Right ventricle myocardium inferior (tissue), 1 donor: ENCODE data around the gene IQCF2. TPM values are rescaled to one million over a fixed set of nuclear protein-coding genes. Genes with fewer than 3 reads are reported as not detected.
"Not testable (repeated sequence)": the region's sequence is repeated elsewhere in the genome, so short reads cannot be mapped to it uniquely, and the experiment has no call there.

Experiments
- ATAC-seq: fragments of 200-7000 bp; cut with Tn5 transposase; one replicate; pipeline ENCODE4 v1.9.1; 2020; ENCODE audit warnings: mild to moderate bottlenecking, moderate library complexity
- DNase-seq: peaks from one replicate; pipeline ENCODE4 v3.0.0; 2021; ENCODE audit errors: missing footprints
- intact Hi-C: fragments of 100-400 bp; cut with DNase I; formaldehyde crosslinking; loops from one replicate; pipeline ENCODE4 v1.11.0; 2022
- long read RNA-seq: library from polyadenylated mRNA; unstranded; transcript quantifications from one replicate; pipeline ENCODE4 v2.0.0, GENCODE V29; 2021
- total RNA-seq: library from RNA; stranded (reverse); fragmentation: NEBNext Ultra II Directional; extraction: Animal tissue kit (Norgen Biotek cat#: 25700); gene quantifications from one replicate; pipeline ENCODE4 v1.2.1, GENCODE V29; 2021
- donor health status: DM: no; HTN: yes; CAD: no; lungs with severe emphysema.

Gene IQCF2
- total RNA-seq = not detected
- long read RNA-seq = 0 reads

DNA sequence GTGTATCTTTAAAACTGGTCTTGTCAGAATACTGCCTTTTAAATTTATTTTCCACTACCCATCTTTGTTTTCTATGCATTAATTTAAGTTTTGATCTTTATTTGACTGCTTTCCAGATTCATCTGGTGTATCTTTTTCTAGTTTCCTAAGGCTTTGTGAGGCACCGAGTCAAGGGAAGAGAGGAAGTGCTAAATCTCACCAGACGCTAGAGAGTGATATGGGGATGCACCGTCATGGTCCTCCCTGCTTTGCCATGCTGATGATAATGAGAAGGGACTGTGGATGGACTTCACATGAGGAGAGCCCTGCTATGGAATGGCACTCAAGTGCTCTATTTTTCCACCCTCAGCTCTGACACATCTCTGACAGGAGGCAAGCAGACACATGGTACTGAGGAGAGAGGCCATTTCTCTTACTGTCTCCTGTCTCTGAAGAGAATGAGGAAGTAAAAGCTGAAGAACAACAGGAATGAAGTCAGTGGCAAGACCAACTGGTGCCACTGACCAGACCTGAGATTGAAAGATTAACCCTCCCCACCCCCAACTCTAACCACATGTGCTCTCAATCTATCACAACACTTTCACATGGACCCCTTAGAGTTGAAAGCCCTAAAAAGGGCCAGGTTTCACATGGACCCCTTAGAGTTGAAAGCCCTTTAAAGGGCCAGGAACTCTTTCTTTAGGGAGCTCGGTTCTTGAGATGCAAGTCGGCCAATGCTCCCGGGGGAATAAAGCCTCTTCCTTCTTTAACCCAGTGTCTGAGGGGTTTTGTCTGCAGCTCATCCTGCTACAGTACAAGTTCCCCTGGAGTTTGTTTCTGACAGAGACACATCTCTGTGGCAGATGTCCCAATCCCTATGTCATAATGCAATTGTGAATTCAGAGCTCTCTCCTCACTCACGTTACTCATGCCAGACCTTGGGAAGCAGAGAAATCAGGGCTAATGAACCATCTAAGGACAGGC is at the start of gene IQCF2:
Gene IQCF2 (plus strand): TSS at position 913 of the 963 bp plus-strand sequence. CDS start 52 bp downstream, outside the sequence.
- ATAC-seq (no peak), DNase-seq (no peak)
- intact Hi-C loops = no loop called here

GRCh38 chr3:51813539-51813938 is 47.9 kb upstream of the IQCF2 start:
- intact Hi-C loops = no loop called here
- ATAC-seq = peak; percentile 75
- peak; percentile 74 for DNase-seq

DNA sequence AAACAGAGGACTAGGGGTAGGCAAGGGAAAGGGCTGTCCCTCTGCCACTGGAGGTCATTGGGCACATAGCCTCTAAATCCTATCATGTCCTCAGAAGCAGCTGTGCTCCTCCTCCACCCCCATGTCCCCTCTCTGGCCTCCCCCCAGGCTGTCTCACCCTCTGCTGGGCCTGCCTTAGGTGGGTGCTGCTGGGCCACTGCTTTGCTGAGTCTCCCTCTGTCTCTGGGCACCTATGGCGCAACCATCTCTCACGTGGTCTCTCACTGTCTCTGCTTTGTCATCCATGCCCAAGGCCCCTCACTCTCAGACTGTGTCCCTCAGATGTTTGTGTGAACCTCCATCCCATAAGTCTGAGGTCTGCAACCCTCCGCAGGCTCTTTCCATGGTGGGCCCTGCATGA is 47.4 kb upstream of the IQCF2 start:
- intact Hi-C loops = no loop called here
- DNase-seq (no peak), ATAC-seq (peak; percentile 20)

GRCh38 chr3:51815614-51816013 is 45.8 kb upstream of the IQCF2 start:
- ATAC-seq = no peak
- DNase-seq = no peak
- intact Hi-C loops = no loop called here

- intact Hi-C loops = no loop called here
- no peak for DNase-seq
- ATAC-seq = no peak
These were observed 44.7 kb upstream of the IQCF2 start for GRCh38 chr3:51816723-51817122.

DNA sequence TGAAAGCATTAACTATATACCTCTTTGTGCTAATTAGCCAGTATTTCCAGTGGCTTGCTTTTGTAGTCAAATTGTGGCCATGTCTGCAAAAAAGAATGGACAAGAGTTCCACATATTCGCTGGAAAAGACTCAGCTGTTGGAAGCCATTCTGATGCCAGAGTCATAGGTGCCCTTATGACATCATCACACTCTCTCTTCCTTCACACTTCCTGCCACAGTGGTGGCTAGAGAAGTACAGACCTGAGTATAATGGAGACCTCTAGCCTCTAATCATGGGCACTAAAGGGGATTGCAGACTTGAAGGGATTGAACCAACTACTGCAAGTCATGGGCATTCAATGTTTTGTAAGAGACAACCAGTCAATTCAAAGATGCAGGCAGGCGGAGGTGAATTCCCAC is 44.0 kb upstream of the IQCF2 start:
- DNase-seq (no peak), ATAC-seq (no peak)
- intact Hi-C loops = no loop called here

GRCh38 chr3:51819151-51819550 is 42.3 kb upstream of the IQCF2 start:
- DNase-seq (no peak), ATAC-seq (no peak)
- intact Hi-C loops = no loop called here

GRCh38 chr3:51819709-51820406 is 41.6 kb upstream of the IQCF2 start:
- intact Hi-C loops = no loop called here

GRCh38 chr3:51828297-51828696 is 33.1 kb upstream of the IQCF2 start:
- DNase-seq = no peak
- no peak for ATAC-seq
- intact Hi-C loops = no loop called here

More at GRCh38 chr3:51819709-51820406, 41.6 kb upstream of the IQCF2 start:
- no peak for ATAC-seq
- no peak for DNase-seq

DNA sequence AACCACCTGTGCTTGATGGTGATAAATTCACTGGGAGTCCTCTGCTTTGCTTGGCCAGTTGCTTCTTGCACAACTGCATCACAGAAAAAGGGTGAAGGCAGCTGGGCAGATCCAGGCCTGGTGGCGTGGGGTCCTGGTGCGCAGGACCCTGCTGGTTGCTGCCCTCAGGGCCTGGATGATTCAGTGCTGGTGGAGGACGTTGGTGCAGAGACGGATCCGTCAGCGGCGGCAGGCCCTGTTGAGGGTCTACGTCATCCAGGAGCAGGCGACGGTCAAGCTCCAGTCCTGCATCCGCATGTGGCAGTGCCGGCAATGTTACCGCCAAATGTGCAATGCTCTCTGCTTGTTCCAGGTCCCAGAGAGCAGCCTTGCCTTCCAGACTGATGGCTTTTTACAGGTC is 31.1 kb upstream of the IQCF2 start:
- no peak for DNase-seq
- no peak for ATAC-seq
- intact Hi-C loops = no loop called here

DNA sequence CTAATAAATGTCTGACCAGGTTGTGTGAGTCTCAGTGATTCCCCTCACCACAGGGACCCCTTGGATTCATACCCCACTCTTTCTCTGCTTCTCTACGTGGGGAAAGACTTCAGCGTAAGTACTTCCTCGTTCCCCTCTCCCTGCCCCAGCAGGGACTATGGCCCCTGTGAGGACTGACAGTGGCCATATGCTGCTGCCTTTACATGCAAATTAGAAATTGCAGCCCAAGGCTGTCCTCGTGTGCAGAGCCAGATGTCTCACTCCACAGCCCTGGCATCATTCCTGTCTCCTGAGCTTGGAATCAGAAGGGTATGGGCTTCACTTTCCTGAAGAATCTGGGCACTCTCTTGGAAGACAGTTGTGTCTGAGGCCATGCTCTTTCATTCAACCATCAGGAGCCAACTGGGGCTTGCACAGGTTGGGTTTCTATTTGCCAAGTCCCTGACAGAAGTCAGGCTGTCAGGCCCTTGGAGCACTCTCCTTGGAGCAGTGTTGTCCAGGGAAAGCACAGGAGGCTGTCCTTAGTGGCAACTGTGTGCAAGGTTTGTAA is 30.5 kb upstream of the IQCF2 start:
- DNase-seq = no peak
- intact Hi-C loops = no loop called here
- no peak for ATAC-seq

DNA sequence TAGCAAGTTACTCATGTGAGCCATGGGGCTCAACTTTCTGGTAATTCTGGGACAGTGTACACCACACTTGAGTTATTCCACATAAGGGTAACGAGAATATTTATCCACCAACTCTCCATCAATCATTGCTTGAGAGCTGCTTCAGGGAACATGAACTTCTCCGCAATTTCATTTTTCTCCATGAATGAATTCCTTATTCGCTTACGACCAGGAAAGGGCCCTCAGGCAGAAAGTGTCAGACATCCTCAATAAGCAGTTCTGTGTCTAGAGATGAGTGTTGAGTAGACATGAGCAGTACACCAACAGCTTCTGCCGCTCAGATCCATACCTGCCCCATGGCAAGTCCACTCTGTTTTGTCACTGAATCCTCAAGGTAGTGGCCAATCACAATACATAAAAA is 24.8 kb upstream of the IQCF2 start:
- intact Hi-C loops = no loop called here
- DNase-seq = no peak
- ATAC-seq = no peak

- DNase-seq = no peak
- ATAC-seq = no peak
- intact Hi-C loops = no loop called here
These were observed 16.3 kb upstream of the IQCF2 start for GRCh38 chr3:51845129-51845528.

DNA sequence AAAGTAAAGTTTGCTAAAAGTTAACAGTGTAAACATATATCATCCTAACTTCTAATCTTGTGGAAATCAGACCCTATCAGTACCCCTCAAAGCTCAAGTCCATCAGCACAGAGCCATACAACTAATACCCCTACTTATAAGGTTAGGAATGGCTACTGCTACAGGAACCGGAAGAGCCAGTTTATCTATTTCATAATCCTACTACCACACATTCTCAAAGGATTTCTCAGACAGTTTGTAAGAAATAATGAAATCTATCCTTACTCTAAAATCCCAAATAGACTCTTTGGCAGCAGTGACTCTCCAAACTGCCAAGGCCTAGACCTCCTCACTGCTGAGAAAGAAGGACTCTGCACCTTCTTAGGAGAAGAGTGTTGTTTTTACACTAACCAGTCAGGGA is 6.0 kb upstream of the IQCF2 start:
- DNase-seq, intact Hi-C loops, ATAC-seq: not testable (repeated sequence)

GRCh38 chr3:51862886-51863285 is 1.5 kb downstream of the IQCF2 start:
- no peak for ATAC-seq
- intact Hi-C loops = no loop called here

DNA sequence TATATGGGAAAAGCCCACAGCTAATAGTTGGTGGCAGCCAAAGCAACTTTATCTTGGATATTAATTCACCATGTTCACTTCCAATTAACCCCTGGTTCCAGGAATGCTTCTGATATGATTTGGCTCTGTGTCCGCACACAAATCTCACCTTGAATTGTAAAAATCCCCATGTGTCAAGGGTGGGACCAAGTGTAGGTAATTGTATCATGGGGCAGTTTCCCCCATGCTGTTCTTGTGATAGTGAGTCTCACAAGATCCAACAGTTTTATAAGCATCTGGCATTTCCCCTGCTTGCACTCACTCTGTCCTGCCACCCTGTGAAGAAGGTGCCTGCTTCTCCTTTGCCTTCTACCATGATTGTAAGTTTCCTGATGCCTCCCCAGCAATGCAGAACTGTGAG is 7.5 kb downstream of the IQCF2 start:
- DNase-seq, ATAC-seq, intact Hi-C loops: not testable (repeated sequence)

More at GRCh38 chr3:51862886-51863285, 1.5 kb downstream of the IQCF2 start:
- DNase-seq = no peak

DNA sequence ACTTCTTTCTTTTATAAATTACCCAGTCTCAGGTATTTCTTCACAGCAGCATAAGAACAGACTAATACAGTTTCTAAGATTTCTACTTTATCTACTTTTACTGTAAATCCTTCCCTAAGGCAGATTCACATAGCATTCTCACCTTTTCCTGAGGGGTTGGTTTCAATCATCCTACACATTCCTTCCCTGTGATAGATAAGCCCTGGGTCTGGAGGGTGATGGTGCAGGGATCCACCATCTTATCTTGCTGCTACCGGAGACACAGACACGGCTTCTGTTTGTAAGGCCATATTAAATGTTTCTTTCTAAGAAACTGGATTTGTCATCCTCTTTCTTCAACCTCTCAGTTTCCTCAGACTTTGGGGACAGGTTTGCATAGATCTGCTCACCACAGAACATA is 7.9 kb downstream of the IQCF2 start:
- DNase-seq (no peak), ATAC-seq (no peak)
- intact Hi-C loops = no loop called here

DNA sequence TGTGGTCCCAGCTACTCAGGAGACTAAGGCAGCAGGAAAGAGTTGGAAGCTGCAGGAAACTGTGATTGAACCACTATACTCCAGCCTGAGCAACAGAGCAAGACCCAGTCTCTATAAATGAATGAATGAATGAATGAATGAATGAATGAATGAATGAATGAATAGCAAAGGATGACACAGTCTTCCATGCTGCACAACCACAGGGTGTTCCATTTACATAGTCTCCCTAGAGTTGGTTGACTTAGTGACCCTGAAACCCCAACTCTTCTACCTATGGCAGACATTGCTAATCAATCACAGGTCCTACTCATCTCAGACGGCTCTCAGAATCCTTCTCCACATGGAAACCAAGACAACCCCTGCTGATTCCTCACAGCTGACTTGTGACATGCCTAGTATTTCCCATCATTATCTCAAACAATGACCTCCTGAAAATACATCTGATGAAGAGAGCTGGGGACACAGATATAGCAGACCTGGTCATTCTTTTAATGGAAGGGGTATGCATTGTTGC is 11.9 kb downstream of the IQCF2 start:
- intact Hi-C loops = no loop called here
- ATAC-seq = no peak
- no peak for DNase-seq

GRCh38 chr3:51873876-51874275 is 12.5 kb downstream of the IQCF2 start:
- ATAC-seq (no peak), DNase-seq (no peak)
- intact Hi-C loops = no loop called here
